ENCODE data around the gene GPC3. TPM values are rescaled to one million over a fixed set of nuclear protein-coding genes. Genes with fewer than 3 reads are reported as not detected.

The GPC3 gene
- total and polyA plus RNA-seq, 2 of the 4 experiments (the other 2 are of a cell fraction), result not detected

GRCh38 chrX:133587071-133587470 lies 398.3 kb downstream of the GPC3 start:
- POLR2A ChIA-PET (ENCODE audit: unreplicated experiment), result no interaction called here

More at GRCh38 chrX:133587071-133587470, 398.3 kb downstream of the GPC3 start:
- CTCF ChIA-PET, result no interaction called here
- Histone ChIP-seq H3K9me3 (ENCODE audit: control insufficient read depth, insufficient read depth, low read length) (no peaks in the 10 kb centered on the region), H3K4me2 (ENCODE audit: low read depth, low read length) (no peak overlapping the region), H2BK15ac (ENCODE audit: low read depth, low read length) (no peak overlapping the region), H3K27ac (ENCODE audit: insufficient read depth, low read length) (no peak overlapping the region), H3K9ac (ENCODE audit: low read depth, low read length) (no peak overlapping the region), H2BK20ac (ENCODE audit: low read depth, low read length) (no peak overlapping the region), H2BK5ac (ENCODE audit: low read depth, low read length, poor library complexity, severe bottlenecking) (no peak overlapping the region), H4K5ac (ENCODE audit: low read depth, low read length) (no peak overlapping the region), H4K8ac (ENCODE audit: low read depth in 2 of 2, low read length in 2 of 2) (no peak overlapping the region), H3K56ac (ENCODE audit: extremely low read depth, insufficient read depth, low read length) (no peak overlapping the region), H3K36me3 (ENCODE audit: control insufficient read depth, insufficient read depth, low read length) (no peaks in the 10 kb centered on the region), H2BK120ac (ENCODE audit: low read depth, low read length) (no peak overlapping the region), H3K27me3 (ENCODE audit: control insufficient read depth, insufficient read depth, low read length) (peaks cover 6% of the 10 kb centered on the region), H2AFZ (replicated peaks; ENCODE audit: low read length, poor library complexity) (no peak overlapping the region), H4K91ac (ENCODE audit: insufficient read depth, low read depth, low read length) (no peak overlapping the region), H4K20me1 (ENCODE audit: insufficient read depth, low read length) (no peaks in the 10 kb centered on the region), H3K14ac (replicated peaks; ENCODE audit: low read depth, low read length) (no peak overlapping the region), H2AK9ac (replicated peaks; ENCODE audit: low read depth, low read length, poor library complexity) (no peak overlapping the region), H3K79me1 (ENCODE audit: low read depth in 1 of 2, low read length in 2 of 2) (no peaks in the 10 kb centered on the region), H3K4ac (ENCODE audit: low read depth, low read length) (no peak overlapping the region), H3K9me1 (ENCODE audit: insufficient read depth, low read length) (no peaks in the 10 kb centered on the region), H3K4me1 (ENCODE audit: control insufficient read depth, insufficient read depth, low read length) (no peaks in the 10 kb centered on the region), H3K18ac (ENCODE audit: low read depth, low read length) (no peak overlapping the region), H3K4me3 (ENCODE audit: insufficient read depth, low read depth, low read length) (no peak overlapping the region), H3K23ac (ENCODE audit: low read depth, low read length) (no peak overlapping the region), H2AK5ac (ENCODE audit: low read depth, low read length) (no peak overlapping the region)
- dilution Hi-C loops (cut with HindIII; ENCODE audit: low sequenced_read_pairs, unreplicated experiment) (no loop called here), in situ Hi-C loops (cut with MboI; ENCODE audit: low sequenced_read_pairs) (no loop called here), intact Hi-C loops (cut with micrococcal nuclease) (no loop called here)
- TF ChIP-seq MAFK (IDR thresholded peaks at IDR 0.05; ENCODE audit: low read depth, low read length) (no peak), BHLHE40 (IDR thresholded peaks at IDR 0.05; ENCODE audit: low read depth, low read length) (no peak), FOS (IDR thresholded peaks at IDR 0.05; ENCODE audit: low read depth, low read length) (no peak), RAD21 (IDR thresholded peaks at IDR 0.05; ENCODE audit: low read length) (no peak), CHD1 (IDR thresholded peaks at IDR 0.05; ENCODE audit: low read depth, low read length) (no peak), POLR2A (IDR thresholded peaks at IDR 0.05; ENCODE audit: low read depth, low read length) (no peak), SMC3 (IDR thresholded peaks at IDR 0.05; ENCODE audit: low read depth, low read length) (no peak), NFE2L2 (IDR thresholded peaks at IDR 0.05; ENCODE audit: low read depth, low read length) (no peak), USF2 (IDR thresholded peaks at IDR 0.05; ENCODE audit: low read depth, low read length) (no peak), CEBPB (IDR thresholded peaks at IDR 0.05; ENCODE audit: low read depth, low read length) (no peak), CTCF (conservative IDR thresholded peaks at IDR 0.05; ENCODE audit: low read depth, low read length) (no peak)
- TF ChIP-seq, protein P1, sequence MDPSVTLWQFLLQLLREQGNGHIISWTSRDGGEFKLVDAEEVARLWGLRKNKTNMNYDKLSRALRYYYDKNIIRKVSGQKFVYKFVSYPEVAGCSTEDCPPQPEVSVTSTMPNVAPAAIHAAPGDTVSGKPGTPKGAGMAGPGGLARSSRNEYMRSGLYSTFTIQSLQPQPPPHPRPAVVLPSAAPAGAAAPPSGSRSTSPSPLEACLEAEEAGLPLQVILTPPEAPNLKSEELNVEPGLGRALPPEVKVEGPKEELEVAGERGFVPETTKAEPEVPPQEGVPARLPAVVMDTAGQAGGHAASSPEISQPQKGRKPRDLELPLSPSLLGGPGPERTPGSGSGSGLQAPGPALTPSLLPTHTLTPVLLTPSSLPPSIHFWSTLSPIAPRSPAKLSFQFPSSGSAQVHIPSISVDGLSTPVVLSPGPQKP (IDR thresholded peaks at IDR 0.05; ENCODE audit: borderline replicate concordance, low read depth, low read length), result no peak
- no peak for ATAC-seq (ENCODE audit: low read depth)
- no TSS peak for BruUV-seq (replicated peaks)
- no CpG with 5 or more reads among the region's 4 CpGs for WGBS, 2 experiments (ENCODE audit: extremely low coverage in 2 of 2, insufficient read length in 1 of 2)
- DNase-seq, result no peak

Data from IMR-90 (cell line).